ENCODE results near the gene SLC25A47. TPM values are rescaled to one million over a fixed set of nuclear protein-coding genes. Genes with fewer than 3 reads are reported as not detected.

Gene SLC25A47
- total RNA-seq, 1 experiment from 2014 or later = not detected

DNA sequence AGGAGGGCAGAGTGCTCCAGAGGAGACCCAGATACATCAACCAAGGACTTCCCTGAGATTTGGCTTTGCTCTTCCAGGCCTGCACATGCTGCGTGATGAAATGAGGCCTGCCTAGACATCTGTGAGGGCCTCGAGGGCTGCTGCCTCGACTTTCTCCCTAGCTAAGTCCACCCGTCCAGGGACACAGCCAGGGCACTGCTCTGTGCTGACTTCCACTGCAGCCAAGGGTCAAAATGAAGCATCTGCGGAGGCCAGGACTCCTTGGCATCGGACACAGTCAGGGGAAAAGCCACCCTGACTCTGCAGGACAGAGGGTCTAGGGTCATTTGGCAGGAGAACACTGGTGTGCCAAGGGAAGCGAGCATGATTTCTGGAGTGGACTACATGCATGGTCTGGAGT is 10.7 kb downstream of the SLC25A47 start:
- intact Hi-C loops (cut with micrococcal nuclease; ENCODE audit: unreplicated experiment) = no loop called here
- no TSS peak for BruUV-seq (replicated peaks)
- Mint-ChIP-seq H3K9me3 (ENCODE audit: unreplicated experiment) (no peaks in the 10 kb centered on the region), H3K27me3 (ENCODE audit: insufficient read depth, unreplicated experiment) (no peaks in the 10 kb centered on the region), H3K27ac (ENCODE audit: unreplicated experiment) (no peak overlapping the region), H3K36me3 (ENCODE audit: insufficient read depth, unreplicated experiment) (peaks cover 14% of the 10 kb centered on the region), H3K4me3 (ENCODE audit: unreplicated experiment) (no peak overlapping the region), H3K4me1 (ENCODE audit: low read depth, unreplicated experiment) (no peaks in the 10 kb centered on the region)
- Histone ChIP-seq H3K9me3 (no peaks in the 10 kb centered on the region), H3K36me3 (ENCODE audit: control insufficient read depth, insufficient read depth, low read length) (no peaks in the 10 kb centered on the region), H3K27me3 (replicated peaks; ENCODE audit: control insufficient read depth, insufficient read depth, low read length) (no peaks in the 10 kb centered on the region), H3K4me3 (ENCODE audit: low read depth, low read length) (no peak overlapping the region), H3K4me1 (peaks cover under 1% of the 10 kb centered on the region; the same call in 1 of the 2 replicates)
- ChIA-PET POLR2A (no interaction called here), CTCF (no interaction called here)
- DNase-seq = no peak
- TF ChIP-seq, protein P1, sequence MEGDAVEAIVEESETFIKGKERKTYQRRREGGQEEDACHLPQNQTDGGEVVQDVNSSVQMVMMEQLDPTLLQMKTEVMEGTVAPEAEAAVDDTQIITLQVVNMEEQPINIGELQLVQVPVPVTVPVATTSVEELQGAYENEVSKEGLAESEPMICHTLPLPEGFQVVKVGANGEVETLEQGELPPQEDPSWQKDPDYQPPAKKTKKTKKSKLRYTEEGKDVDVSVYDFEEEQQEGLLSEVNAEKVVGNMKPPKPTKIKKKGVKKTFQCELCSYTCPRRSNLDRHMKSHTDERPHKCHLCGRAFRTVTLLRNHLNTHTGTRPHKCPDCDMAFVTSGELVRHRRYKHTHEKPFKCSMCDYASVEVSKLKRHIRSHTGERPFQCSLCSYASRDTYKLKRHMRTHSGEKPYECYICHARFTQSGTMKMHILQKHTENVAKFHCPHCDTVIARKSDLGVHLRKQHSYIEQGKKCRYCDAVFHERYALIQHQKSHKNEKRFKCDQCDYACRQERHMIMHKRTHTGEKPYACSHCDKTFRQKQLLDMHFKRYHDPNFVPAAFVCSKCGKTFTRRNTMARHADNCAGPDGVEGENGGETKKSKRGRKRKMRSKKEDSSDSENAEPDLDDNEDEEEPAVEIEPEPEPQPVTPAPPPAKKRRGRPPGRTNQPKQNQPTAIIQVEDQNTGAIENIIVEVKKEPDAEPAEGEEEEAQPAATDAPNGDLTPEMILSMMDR (IDR thresholded peaks at IDR 0.05; ENCODE audit: insufficient read depth in 1 of 2, low read depth in 1 of 2, low read length in 1 of 2, severe bottlenecking in 1 of 2, unreplicated experiment in 1 of 2) = no peak

DNA sequence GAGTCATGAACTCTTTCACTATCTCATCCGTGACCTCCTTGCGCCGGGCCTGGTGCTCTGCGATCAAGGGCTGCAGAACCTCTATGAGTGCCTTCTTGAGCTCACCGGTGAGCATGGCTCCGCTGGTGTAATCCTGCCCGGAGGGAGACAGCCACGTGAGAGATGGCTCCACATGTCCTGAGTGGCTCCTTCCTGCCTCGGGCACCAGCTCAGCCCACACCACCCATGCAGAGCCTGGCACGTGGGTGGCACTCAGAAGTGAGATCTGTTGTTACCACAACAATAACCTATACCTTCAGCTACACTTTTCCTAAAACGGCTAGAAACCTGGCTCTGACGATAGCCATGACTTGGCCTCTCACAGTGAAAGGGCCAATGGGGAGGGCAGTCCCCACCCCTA is 11.8 kb downstream of the SLC25A47 start:
- POLR2A ChIA-PET = no interaction called here
- no TSS peak for BruUV-seq (replicated peaks)
- CTCF ChIA-PET = interaction anchor here (0.6 kb wide), 1 partner anchor 142 kb away, joined by 6 read pairs; no protein-coding TSS in a partner anchor
- Histone ChIP-seq H3K27me3 (replicated peaks; ENCODE audit: control insufficient read depth, insufficient read depth, low read length) (no peaks in the 10 kb centered on the region), H3K4me1 (no peaks in the 10 kb centered on the region), H3K36me3 (ENCODE audit: control insufficient read depth, insufficient read depth, low read length) (no peaks in the 10 kb centered on the region), H3K9me3 (no peaks in the 10 kb centered on the region), H3K4me3 (ENCODE audit: low read depth, low read length) (no peak overlapping the region)
- H3K36me3 Mint-ChIP-seq (ENCODE audit: insufficient read depth, unreplicated experiment) = peaks cover 16% of the 10 kb centered on the region
- no peaks in the 10 kb centered on the region for H3K27me3 Mint-ChIP-seq (ENCODE audit: insufficient read depth, unreplicated experiment)
- no peak overlapping the region for H3K4me3 Mint-ChIP-seq (ENCODE audit: unreplicated experiment)
- no peak overlapping the region for H3K27ac Mint-ChIP-seq (ENCODE audit: unreplicated experiment)
- TF ChIP-seq, protein P1 (IDR thresholded peaks at IDR 0.05; ENCODE audit: insufficient read depth in 1 of 2, low read depth in 1 of 2, low read length in 1 of 2, severe bottlenecking in 1 of 2, unreplicated experiment in 1 of 2) = no peak
- no peaks in the 10 kb centered on the region for H3K9me3 Mint-ChIP-seq (ENCODE audit: unreplicated experiment)
- no peaks in the 10 kb centered on the region for H3K4me1 Mint-ChIP-seq (ENCODE audit: low read depth, unreplicated experiment)
- intact Hi-C loops (cut with micrococcal nuclease; ENCODE audit: unreplicated experiment) = no loop called here
- no peak for DNase-seq

DNA sequence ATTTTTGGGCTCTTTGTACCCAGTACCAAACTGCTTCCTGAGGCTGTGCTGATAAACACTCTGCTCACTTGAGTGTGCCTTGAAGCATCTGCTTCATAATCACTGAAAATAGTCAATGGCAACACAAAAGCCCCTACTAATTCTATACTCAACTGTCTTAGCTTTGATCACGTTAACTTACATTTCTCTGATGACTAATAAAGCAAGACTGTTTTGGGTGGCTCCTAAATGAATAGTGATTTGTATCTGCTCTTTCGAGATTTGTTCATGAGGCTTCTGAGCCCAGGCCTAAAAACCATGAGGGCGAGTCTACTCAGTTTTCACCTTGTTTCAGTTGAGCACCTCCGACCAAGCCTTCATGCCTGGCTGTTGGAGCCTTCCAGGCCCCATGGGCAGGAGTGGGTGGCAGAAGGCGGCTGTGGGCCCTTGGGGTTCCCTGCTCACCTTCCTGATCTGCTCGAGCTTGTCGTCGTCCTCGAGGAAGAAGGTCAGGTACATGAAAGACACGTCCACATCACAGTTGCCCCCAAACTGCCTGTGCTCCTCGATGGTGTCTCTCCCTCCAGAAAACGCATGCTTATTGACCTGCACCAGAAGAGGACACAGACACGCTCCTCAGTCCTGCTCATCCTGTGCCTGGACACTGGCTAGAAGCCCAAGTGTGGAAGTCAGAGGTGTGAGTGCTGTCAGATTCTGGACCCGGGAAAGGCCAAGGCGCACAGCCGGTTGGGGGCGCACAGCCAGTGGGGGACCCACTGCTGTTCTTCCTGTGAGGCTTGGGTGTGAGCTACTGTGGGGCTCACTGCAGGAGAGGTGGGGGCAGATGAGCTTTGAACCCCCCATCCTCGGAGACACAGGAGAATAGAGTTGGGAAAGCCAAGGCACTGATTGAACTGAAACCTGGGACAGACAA is 13.7 kb downstream of the SLC25A47 start:
- H3K27ac Mint-ChIP-seq (ENCODE audit: unreplicated experiment) = no peak overlapping the region

More for the DNA sequence above, 13.7 kb downstream of the SLC25A47 start:
- intact Hi-C loops (cut with micrococcal nuclease; ENCODE audit: unreplicated experiment) = no loop called here
- no peak overlapping the region for H3K4me3 ChIP-seq (ENCODE audit: low read depth, low read length)
- H3K27me3 ChIP-seq (replicated peaks; ENCODE audit: control insufficient read depth, insufficient read depth, low read length) = no peaks in the 10 kb centered on the region
- TF ChIP-seq, protein P1 (IDR thresholded peaks at IDR 0.05; ENCODE audit: insufficient read depth in 1 of 2, low read depth in 1 of 2, low read length in 1 of 2, severe bottlenecking in 1 of 2, unreplicated experiment in 1 of 2) = no peak
- BruUV-seq (replicated peaks) = no TSS peak
- ChIA-PET POLR2A (no interaction called here), CTCF (no interaction called here)
- no peaks in the 10 kb centered on the region for H3K4me1 Mint-ChIP-seq (ENCODE audit: low read depth, unreplicated experiment)
- no peaks in the 10 kb centered on the region for H3K27me3 Mint-ChIP-seq (ENCODE audit: insufficient read depth, unreplicated experiment)
- no peaks in the 10 kb centered on the region for H3K36me3 ChIP-seq (ENCODE audit: control insufficient read depth, insufficient read depth, low read length)
- H3K4me1 ChIP-seq = no peaks in the 10 kb centered on the region
- no peaks in the 10 kb centered on the region for H3K9me3 ChIP-seq
- H3K9me3 Mint-ChIP-seq (ENCODE audit: unreplicated experiment) = no peaks in the 10 kb centered on the region
- H3K4me3 Mint-ChIP-seq (ENCODE audit: unreplicated experiment) = no peak overlapping the region
- DNase-seq = no peak
- peaks cover 34% of the 10 kb centered on the region for H3K36me3 Mint-ChIP-seq (ENCODE audit: insufficient read depth, unreplicated experiment)
